ENCODE data around the gene HDAC9. TPM values are rescaled to one million over a fixed set of nuclear protein-coding genes. Genes with fewer than 3 reads are reported as not detected.

HDAC9 gene
- total and polyA plus RNA-seq, 7 experiments from 2014 or later, result 0.08 to 32.1 (median 0.30) TPM

DNA sequence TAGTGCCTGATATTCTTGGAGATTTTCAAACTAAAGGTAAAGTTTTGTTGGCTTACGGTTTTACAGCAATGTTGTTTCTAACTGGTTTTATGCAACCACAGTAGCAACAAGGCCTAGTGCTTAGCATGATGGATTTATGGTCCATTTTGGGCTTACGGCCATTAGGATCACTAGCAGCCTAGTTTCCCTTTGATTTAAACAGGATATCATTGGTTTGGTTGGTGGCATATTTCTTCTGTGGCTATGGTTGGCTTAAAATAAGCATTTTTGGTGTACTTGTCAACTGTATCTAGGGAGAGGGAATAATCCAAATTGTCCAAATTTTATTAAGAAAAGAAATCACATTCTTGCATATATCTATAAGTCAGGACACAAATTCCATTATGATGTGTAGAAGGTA is 194.0 kb downstream of the HDAC9 start:
- no peaks in the 10 kb centered on the region for H3K27me3 Mint-ChIP-seq
- ChIA-PET POLR2A (no interaction called here), CTCF (no interaction called here)
- peaks cover 0 to 4% (median 0%) of the 10 kb centered on the region in 7 donors for H3K4me1 Mint-ChIP-seq
- no peak for DNase-seq
- no peaks in the 10 kb centered on the region for H3K4me1 ChIP-seq (ENCODE audit: control insufficient read depth in 2 of 2, insufficient read depth in 2 of 2, low read length in 2 of 2)
- ATAC-seq, result no peak
- intact Hi-C loops (cut with micrococcal nuclease), result loop anchor here in 1 of 2 donors (10.0 kb wide), 1 partner anchor 365 kb away; no protein-coding TSS in a partner anchor
- H3K9me3 Mint-ChIP-seq, result peaks cover 0 to 5% (median 0%) of the 10 kb centered on the region in 11 donors
- H3K9me3 ChIP-seq (ENCODE audit: control insufficient read depth in 2 of 3, low read length in 3 of 3), result no peaks in the 10 kb centered on the region
- H3K4me3 ChIP-seq (ENCODE audit: low read length), result no peak overlapping the region
- H3K27ac Mint-ChIP-seq, result no peak overlapping the region
- no peaks in the 10 kb centered on the region for H3K27me3 ChIP-seq (ENCODE audit: control insufficient read depth in 2 of 2, insufficient read depth in 2 of 2, low read length in 2 of 2)
- no peak overlapping the region for H3K4me3 Mint-ChIP-seq
- H3K27ac ChIP-seq (ENCODE audit: low read depth, low read length), result no peak overlapping the region
- no peaks in the 10 kb centered on the region for H3K36me3 Mint-ChIP-seq
- H3K36me3 ChIP-seq (ENCODE audit: control insufficient read depth in 2 of 3, insufficient read depth in 3 of 3, low read length in 3 of 3), result no peaks in the 10 kb centered on the region

- Histone ChIP-seq H3K4me1 (ENCODE audit: control insufficient read depth in 2 of 2, insufficient read depth in 2 of 2, low read length in 2 of 2) (no peaks in the 10 kb centered on the region), H3K4me3 (ENCODE audit: low read length) (no peak overlapping the region), H3K27me3 (ENCODE audit: control insufficient read depth in 2 of 2, insufficient read depth in 2 of 2, low read length in 2 of 2) (no peaks in the 10 kb centered on the region), H3K9me3 (ENCODE audit: control insufficient read depth in 2 of 3, low read length in 3 of 3) (no peaks in the 10 kb centered on the region), H3K36me3 (ENCODE audit: control insufficient read depth in 2 of 3, insufficient read depth in 3 of 3, low read length in 3 of 3) (no peaks in the 10 kb centered on the region), H3K27ac (ENCODE audit: low read depth, low read length) (no peak overlapping the region)
- H3K4me1 Mint-ChIP-seq, result no peaks in the 10 kb centered on the region
- no peaks in the 10 kb centered on the region for H3K36me3 Mint-ChIP-seq
- ATAC-seq (no peak), DNase-seq (no peak)
- ChIA-PET POLR2A (no interaction called here), CTCF (interaction anchor here (0.6 kb wide), 1 partner anchor 1497 kb away, joined by 3 read pairs; no protein-coding TSS in a partner anchor)
- intact Hi-C loops (cut with micrococcal nuclease), result no loop called here
- H3K27me3 Mint-ChIP-seq, result no peaks in the 10 kb centered on the region
- H3K9me3 Mint-ChIP-seq, result peaks cover 0 to 5% (median 0%) of the 10 kb centered on the region in 11 donors
- H3K27ac Mint-ChIP-seq, result no peak overlapping the region
- no peak overlapping the region for H3K4me3 Mint-ChIP-seq
Measured at GRCh38 chr7:18693406-18693805, 197.9 kb downstream of the HDAC9 start.

- DNase-seq (no peak), ATAC-seq (no peak)
- H3K4me1 Mint-ChIP-seq, result no peaks in the 10 kb centered on the region
- intact Hi-C loops (cut with micrococcal nuclease), result no loop called here
- Histone ChIP-seq H3K27me3 (ENCODE audit: control insufficient read depth in 2 of 2, insufficient read depth in 2 of 2, low read length in 2 of 2) (no peaks in the 10 kb centered on the region), H3K36me3 (ENCODE audit: control insufficient read depth in 2 of 3, insufficient read depth in 3 of 3, low read length in 3 of 3) (no peaks in the 10 kb centered on the region), H3K4me1 (ENCODE audit: control insufficient read depth in 2 of 2, insufficient read depth in 2 of 2, low read length in 2 of 2) (no peaks in the 10 kb centered on the region), H3K9me3 (ENCODE audit: control insufficient read depth in 2 of 3, low read length in 3 of 3) (no peaks in the 10 kb centered on the region), H3K4me3 (ENCODE audit: low read length) (no peak overlapping the region), H3K27ac (ENCODE audit: low read depth, low read length) (no peak overlapping the region)
- POLR2A ChIA-PET, result no interaction called here
- H3K27me3 Mint-ChIP-seq, result no peaks in the 10 kb centered on the region
- no peak overlapping the region for H3K27ac Mint-ChIP-seq
- H3K4me3 Mint-ChIP-seq, result no peak overlapping the region
- CTCF ChIA-PET, result interaction anchor here (0.6 kb wide), 1 partner anchor 1496 kb away, joined by 3 read pairs; no protein-coding TSS in a partner anchor
- no peaks in the 10 kb centered on the region for H3K36me3 Mint-ChIP-seq
- peaks cover 0 to 6% (median 0%) of the 10 kb centered on the region in 11 donors for H3K9me3 Mint-ChIP-seq
Measured at GRCh38 chr7:18693816-18694215, 198.3 kb downstream of the HDAC9 start.

GRCh38 chr7:18694484-18694883 is 198.9 kb downstream of the HDAC9 start:
- no peaks in the 10 kb centered on the region for H3K4me1 ChIP-seq (ENCODE audit: control insufficient read depth in 2 of 2, insufficient read depth in 2 of 2, low read length in 2 of 2)
- no peak overlapping the region for H3K4me3 Mint-ChIP-seq
- no peaks in the 10 kb centered on the region for H3K36me3 Mint-ChIP-seq
- no peaks in the 10 kb centered on the region for H3K27me3 ChIP-seq (ENCODE audit: control insufficient read depth in 2 of 2, insufficient read depth in 2 of 2, low read length in 2 of 2)
- no peak overlapping the region for H3K27ac Mint-ChIP-seq
- H3K9me3 ChIP-seq (ENCODE audit: control insufficient read depth in 2 of 3, low read length in 3 of 3), result no peaks in the 10 kb centered on the region
- no peak for DNase-seq
- H3K36me3 ChIP-seq (ENCODE audit: control insufficient read depth in 2 of 3, insufficient read depth in 3 of 3, low read length in 3 of 3), result no peaks in the 10 kb centered on the region
- H3K4me1 Mint-ChIP-seq, result no peaks in the 10 kb centered on the region
- POLR2A ChIA-PET, result no interaction called here
- ATAC-seq, result no peak
- CTCF ChIA-PET, result no interaction called here
- H3K4me3 ChIP-seq (ENCODE audit: low read length), result no peak overlapping the region
- no peak overlapping the region for H3K27ac ChIP-seq (ENCODE audit: low read depth, low read length)
- intact Hi-C loops (cut with micrococcal nuclease), result no loop called here
- H3K27me3 Mint-ChIP-seq, result no peaks in the 10 kb centered on the region
- peaks cover 0 to 6% (median 0%) of the 10 kb centered on the region in 11 donors for H3K9me3 Mint-ChIP-seq

GRCh38 chr7:18694911-18695310 is 199.4 kb downstream of the HDAC9 start:
- POLR2A ChIA-PET, result no interaction called here
- CTCF ChIA-PET, result no interaction called here
- DNase-seq (no peak), ATAC-seq (no peak)
- Mint-ChIP-seq H3K27me3 (no peaks in the 10 kb centered on the region), H3K4me1 (no peaks in the 10 kb centered on the region), H3K9me3 (peaks cover 0 to 6% (median 0%) of the 10 kb centered on the region in 11 donors), H3K4me3 (no peak overlapping the region), H3K36me3 (no peaks in the 10 kb centered on the region), H3K27ac (no peak overlapping the region)
- Histone ChIP-seq H3K4me1 (ENCODE audit: control insufficient read depth in 2 of 2, insufficient read depth in 2 of 2, low read length in 2 of 2) (no peaks in the 10 kb centered on the region), H3K27me3 (ENCODE audit: control insufficient read depth in 2 of 2, insufficient read depth in 2 of 2, low read length in 2 of 2) (no peaks in the 10 kb centered on the region), H3K36me3 (ENCODE audit: control insufficient read depth in 2 of 3, insufficient read depth in 3 of 3, low read length in 3 of 3) (no peaks in the 10 kb centered on the region), H3K9me3 (ENCODE audit: control insufficient read depth in 2 of 3, low read length in 3 of 3) (no peaks in the 10 kb centered on the region), H3K4me3 (ENCODE audit: low read length) (no peak overlapping the region), H3K27ac (ENCODE audit: low read depth, low read length) (no peak overlapping the region)
- intact Hi-C loops (cut with micrococcal nuclease), result no loop called here

DNA sequence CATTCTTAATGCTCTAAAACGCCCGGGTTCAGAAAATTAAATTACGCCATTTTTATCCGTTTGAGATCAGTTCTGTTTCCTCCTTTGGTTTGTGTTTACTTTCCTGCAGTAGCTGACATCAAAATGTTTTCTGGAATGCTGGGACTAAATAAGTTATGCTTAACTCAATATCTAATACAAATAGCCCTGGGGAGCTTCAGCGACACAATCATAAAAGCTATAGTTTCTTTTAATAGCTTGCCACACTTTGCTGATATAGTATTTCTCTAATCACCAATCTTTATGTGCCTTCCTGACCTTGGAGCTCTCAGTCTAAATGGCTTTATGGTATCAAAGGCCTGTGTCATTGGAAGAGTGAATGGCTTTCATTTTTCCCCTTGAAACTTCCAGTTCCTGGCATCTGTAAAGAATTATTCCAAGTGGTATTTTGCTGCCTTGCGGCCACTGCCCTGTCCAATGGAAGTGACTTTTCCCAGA is 202.7 kb downstream of the HDAC9 start:
- CTCF ChIA-PET, result no interaction called here
- Mint-ChIP-seq H3K36me3 (no peaks in the 10 kb centered on the region), H3K4me1 (no peaks in the 10 kb centered on the region), H3K27ac (no peak overlapping the region), H3K27me3 (no peaks in the 10 kb centered on the region), H3K9me3 (peaks cover 0 to 6% (median 0%) of the 10 kb centered on the region in 11 donors), H3K4me3 (no peak overlapping the region)
- Histone ChIP-seq H3K4me3 (ENCODE audit: low read length) (no peak overlapping the region), H3K27me3 (ENCODE audit: control insufficient read depth in 2 of 2, insufficient read depth in 2 of 2, low read length in 2 of 2) (no peaks in the 10 kb centered on the region), H3K27ac (ENCODE audit: low read depth, low read length) (no peak overlapping the region), H3K4me1 (ENCODE audit: control insufficient read depth in 2 of 2, insufficient read depth in 2 of 2, low read length in 2 of 2) (no peaks in the 10 kb centered on the region), H3K9me3 (ENCODE audit: control insufficient read depth in 2 of 3, low read length in 3 of 3) (no peaks in the 10 kb centered on the region), H3K36me3 (ENCODE audit: control insufficient read depth in 2 of 3, insufficient read depth in 3 of 3, low read length in 3 of 3) (no peaks in the 10 kb centered on the region)
- ATAC-seq (no peak), DNase-seq (no peak)
- POLR2A ChIA-PET, result no interaction called here
- intact Hi-C loops (cut with micrococcal nuclease), result no loop called here

GRCh38 chr7:18700147-18700546 is 204.6 kb downstream of the HDAC9 start:
- Mint-ChIP-seq H3K27me3 (no peaks in the 10 kb centered on the region), H3K9me3 (peaks cover 0 to 6% (median 0%) of the 10 kb centered on the region in 11 donors), H3K36me3 (no peaks in the 10 kb centered on the region), H3K4me3 (no peak overlapping the region), H3K4me1 (no peaks in the 10 kb centered on the region), H3K27ac (no peak overlapping the region)
- ChIA-PET CTCF (no interaction called here), POLR2A (no interaction called here)
- Histone ChIP-seq H3K27me3 (ENCODE audit: control insufficient read depth in 2 of 2, insufficient read depth in 2 of 2, low read length in 2 of 2) (no peaks in the 10 kb centered on the region), H3K9me3 (ENCODE audit: control insufficient read depth in 2 of 3, low read length in 3 of 3) (no peaks in the 10 kb centered on the region), H3K27ac (ENCODE audit: low read depth, low read length) (no peak overlapping the region), H3K4me3 (ENCODE audit: low read length) (no peak overlapping the region), H3K36me3 (ENCODE audit: control insufficient read depth in 2 of 3, insufficient read depth in 3 of 3, low read length in 3 of 3) (no peaks in the 10 kb centered on the region), H3K4me1 (ENCODE audit: control insufficient read depth in 2 of 2, insufficient read depth in 2 of 2, low read length in 2 of 2) (no peaks in the 10 kb centered on the region)
- DNase-seq (no peak), ATAC-seq (no peak)
- intact Hi-C loops (cut with micrococcal nuclease), result no loop called here
